GM21619 (cell line): ENCODE results near the gene TRIM4.
A peak's percentile ranks its signal among the peaks of the same experiment; 100 is the strongest.
"Not testable (repeated sequence)": the region's sequence is repeated elsewhere in the genome, so short reads cannot be mapped to it uniquely, and the experiment has no call there.

Source experiments
- ATAC-seq: cut with Tn5 transposase; IDR thresholded peaks from one replicate; pipeline ENCODE4 v1.9.1; 2021; ENCODE audit not compliant: unreplicated experiment

Gene TRIM4

GRCh38 chr7:99918959-99919813 is at the start of gene TRIM4:
Gene TRIM4, minus strand, starts transcription at chr7:99919530. Its CDS starts 129 bp downstream, at chr7:99919401.
- peak; percentile 97 for ATAC-seq

DNA sequence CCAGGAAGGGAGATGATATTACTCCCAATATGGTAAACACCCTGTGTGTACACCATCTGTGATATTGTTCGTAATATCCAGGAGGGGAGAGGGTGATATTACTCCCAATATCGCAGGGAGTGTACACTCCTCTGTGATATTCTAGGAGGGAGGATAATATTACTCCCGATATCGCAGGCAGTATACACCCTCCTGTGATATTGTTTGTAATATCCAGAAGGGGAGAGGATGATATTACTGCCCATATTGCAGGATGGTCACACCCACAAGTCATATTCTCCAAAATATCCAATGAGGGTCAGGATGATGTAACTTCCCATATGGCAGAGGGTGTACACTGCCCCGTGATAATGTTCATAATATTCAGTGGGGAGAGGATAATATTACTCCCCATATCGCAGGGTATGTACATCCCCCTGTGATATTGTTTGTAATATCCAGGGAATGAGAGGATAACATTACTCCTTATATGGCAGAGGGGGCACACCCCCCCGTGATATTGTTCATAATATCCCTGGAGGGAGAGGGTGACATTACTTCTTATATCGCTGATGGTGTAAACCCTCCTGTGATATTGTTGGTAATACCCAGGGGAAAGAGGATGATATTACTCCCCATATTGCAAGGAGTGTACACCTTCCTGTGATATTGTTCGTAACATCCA is 39.4 kb upstream of the TRIM4 start:
- ATAC-seq, result no peak

GRCh38 chr7:99955247-99955646 is 35.9 kb upstream of the TRIM4 start:
- no peak for ATAC-seq

DNA sequence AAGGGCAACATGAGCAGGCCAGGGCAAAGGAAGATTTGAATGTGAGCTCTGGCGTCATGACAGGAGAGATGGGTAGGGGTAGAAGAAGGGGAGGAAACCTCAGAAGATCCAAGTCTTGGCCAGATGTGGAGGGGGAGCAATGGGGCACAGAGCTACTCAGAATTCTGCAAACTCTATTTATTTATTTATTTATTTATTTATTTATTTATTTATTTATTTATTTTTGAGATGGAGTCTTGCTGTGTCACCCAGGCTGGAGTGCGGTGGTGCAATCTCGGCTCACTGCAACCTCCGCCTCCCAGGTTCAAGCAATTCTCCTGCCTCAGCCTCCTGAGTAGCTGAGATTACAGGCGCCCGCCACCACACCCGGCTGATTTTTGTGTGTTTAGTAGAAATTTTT is 35.3 kb upstream of the TRIM4 start:
- ATAC-seq, result not testable (repeated sequence)

DNA sequence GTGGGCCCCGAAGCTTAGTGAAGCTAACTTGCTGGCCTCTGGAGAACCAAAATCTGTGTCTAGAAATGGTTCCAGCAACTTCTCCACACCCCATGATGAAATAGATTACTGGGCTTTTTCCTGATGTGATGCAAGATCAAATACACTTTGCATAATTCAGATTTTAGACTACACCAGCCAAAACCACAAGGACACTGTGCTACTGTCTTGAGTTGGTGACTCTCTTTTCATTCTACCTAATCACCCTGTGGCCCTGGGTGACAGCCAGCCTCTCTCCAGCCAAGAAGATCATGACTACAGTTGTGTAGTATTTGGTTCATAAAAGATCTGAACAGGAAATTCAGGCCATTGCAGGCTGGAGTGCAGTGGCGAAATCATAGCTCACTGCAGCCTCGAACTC is 34.3 kb upstream of the TRIM4 start:
- ATAC-seq, result no peak

DNA sequence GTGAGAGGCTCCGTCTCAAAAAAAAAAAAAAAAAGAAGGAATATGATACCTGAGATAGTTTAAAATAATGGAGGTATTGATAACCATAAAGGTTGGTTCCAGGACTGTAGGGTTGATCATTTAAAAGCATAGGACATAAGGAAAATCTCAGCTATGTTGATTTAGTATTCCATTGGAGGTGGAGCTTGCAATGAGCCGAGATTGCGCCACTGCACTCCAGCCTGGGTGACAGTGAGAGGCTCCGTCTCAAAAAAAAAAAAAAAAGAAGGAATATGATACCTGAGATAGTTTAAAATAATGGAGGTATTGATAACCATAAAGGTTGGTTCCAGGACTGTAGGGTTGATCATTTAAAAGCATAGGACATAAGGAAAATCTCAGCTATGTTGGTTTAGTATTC is 33.3 kb upstream of the TRIM4 start:
- ATAC-seq, result not testable (repeated sequence)

GRCh38 chr7:99950819-99951218 is 31.5 kb upstream of the TRIM4 start:
- ATAC-seq, result not testable (repeated sequence)

- no peak for ATAC-seq
These were observed 30.4 kb upstream of the TRIM4 start for GRCh38 chr7:99949645-99950228.

GRCh38 chr7:99947608-99948007 is 28.3 kb upstream of the TRIM4 start:
- no peak for ATAC-seq

GRCh38 chr7:99944497-99945070 is 25.3 kb upstream of the TRIM4 start:
- no peak for ATAC-seq

DNA sequence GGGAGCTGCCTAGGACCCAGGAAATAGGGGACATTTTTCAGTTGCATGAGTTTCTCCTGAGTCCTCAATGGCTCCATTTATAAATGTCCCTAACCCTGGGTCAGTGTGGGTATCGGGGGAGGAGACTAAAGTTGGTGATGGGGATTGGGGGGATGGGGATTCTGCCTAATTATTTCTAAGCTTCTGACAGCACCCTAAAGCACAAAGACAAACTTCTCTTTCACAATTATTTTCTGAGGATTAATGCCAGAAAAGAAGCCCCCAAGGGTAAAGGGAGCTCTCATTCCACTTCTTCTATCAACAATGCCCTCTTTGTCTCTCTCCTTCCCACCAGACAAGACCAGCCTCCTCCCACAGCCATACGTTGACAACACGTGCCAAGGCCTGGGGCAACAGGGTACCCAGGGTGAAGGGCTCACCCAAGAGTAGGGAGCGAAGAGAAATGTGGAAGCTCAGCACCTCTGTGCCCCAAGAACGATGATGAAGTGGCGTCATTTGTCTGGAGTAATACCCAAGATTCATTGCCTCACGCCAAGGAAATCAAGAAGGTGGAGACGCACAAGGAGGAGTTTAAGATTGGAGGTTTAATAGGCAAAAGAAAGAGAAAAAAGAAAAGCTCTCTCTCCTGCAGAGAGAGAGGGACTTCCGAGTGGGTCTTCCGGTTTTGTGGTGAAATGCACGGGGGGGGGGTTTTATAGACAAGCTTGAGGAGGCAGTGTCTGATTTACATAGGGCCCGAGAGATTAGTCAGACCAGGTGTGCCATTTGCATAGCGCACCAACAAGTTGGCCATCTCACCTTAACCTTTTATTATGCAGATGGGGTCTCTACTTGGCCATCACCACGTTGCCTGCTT is 24.5 kb upstream of the TRIM4 start:
- no peak for ATAC-seq

DNA sequence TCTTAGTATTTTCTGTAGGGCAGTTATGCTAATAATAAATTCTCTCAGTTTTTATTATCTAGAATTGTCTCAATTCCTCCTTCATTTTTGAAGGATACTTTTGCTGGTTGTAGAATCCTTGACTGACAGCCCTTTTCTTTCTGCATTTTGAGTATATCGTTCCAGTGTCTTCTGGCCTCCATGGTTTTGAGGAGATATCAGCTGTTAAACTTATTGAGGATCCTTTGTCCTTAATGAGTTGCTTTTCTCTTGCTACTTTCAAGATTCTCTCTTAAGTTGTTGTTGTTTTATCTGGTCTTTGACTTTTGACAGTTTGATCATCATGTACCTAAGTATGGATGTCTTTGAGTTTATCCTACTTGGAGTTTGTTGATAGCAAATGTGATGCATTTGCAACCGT is 19.0 kb upstream of the TRIM4 start:
- ATAC-seq, result no peak

DNA sequence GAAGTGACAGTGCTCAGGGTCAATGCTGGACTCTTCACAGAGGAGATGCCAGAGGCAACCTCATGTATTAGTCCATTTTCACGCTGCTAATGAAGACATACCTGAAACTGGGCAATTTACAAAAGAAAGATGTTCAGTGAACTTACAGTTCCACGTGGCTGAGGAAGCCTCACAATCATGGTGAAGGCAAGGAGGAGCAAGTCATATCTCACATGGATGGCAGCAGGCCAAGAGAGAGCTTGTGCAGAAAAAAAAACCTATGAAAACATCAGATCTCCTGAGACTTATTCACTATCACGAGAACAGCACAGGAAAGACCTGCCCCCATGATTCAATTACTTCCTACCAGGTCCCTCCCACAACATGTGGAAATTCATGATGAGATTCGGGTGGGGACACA is 15.7 kb upstream of the TRIM4 start:
- ATAC-seq, result not testable (repeated sequence)

DNA sequence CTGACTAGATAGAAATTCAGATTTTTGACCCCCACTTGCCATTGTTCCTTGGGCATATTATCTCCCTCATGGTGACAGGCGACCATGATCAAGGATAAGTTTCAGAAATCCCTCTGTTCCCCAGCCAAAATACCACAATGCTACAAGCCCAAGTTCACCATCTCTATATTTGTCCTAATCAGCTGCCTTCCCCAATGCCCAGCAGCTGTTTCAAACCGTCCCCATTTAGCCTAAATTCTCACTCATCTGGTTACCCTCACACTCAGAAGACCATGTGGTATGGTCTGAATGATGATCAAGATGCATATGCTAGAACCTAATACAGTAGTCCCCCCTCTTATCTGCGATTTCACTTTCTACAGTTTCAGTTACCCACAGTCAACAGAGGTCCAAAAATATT is 11.0 kb upstream of the TRIM4 start:
- ATAC-seq, result no peak

DNA sequence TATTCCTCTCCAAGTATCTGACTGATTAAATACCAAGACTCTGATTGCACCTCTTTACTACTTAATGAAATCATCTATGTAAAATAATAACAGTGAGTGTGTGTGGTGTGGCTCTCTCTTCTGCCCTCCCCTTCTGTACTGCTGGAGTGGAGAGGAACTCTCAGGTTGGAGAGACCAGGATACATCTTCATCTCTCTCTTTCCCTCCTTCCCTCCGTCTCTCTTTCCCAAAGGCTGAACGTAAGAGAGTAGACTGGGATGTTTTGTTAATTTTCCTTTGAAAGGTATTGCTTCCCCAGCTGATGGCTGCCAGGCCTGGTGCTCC is 10.4 kb upstream of the TRIM4 start:
- ATAC-seq, result no peak

- no peak for ATAC-seq
These were observed 9.8 kb upstream of the TRIM4 start, which contains the start of gene GJC3 for GRCh38 chr7:99928994-99929729. Gene GJC3, minus strand, starts transcription at chr7:99929620. Its CDS starts 0 bp downstream, at chr7:99929620.

DNA sequence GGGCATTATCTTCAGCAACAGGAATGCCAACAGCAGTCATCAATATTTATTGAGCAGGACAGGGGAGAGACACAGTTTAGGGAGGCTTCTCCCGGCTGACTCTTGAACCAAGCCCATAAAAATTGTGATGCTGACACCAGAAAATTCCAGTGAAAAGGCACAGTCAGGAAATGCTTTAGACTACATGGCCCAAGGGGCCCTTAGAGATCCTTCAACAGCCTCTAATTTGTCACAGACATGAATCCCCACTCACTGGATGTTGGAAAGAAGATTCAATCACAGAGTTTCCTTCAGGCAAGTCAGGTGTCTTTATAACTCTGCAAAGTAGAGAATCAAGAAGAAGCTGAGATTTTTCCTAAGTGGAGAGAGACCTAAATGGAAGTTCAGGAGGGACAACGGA is 8.9 kb upstream of the TRIM4 start:
- no peak for ATAC-seq

DNA sequence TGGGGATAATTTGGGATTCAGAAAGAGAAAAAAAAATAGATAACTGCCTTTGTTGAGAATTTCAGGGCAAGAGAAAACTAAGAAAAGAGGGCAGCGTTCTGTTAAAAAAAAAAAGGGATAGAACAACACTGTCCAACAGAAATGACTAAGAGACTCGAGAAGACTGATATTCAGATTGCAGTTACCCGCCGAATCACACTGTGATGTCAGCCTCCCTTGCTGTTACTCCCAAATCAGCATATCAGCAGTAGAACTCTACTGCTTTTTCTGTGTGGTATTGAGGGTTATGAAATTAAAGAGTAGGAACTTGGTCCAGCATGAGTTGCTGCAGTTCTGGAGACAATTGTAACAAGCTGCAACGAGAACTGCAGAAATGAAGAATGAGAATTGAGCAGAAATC is 8.2 kb upstream of the TRIM4 start:
- ATAC-seq, result no peak

GRCh38 chr7:99926321-99926720 is 7.0 kb upstream of the TRIM4 start:
- no peak for ATAC-seq

- no peak for ATAC-seq
These were observed 3.9 kb upstream of the TRIM4 start for GRCh38 chr7:99923200-99923599.
